GM18870 (cell line): ENCODE measurements around the gene SFXN4.

Experiments
- ATAC-seq: cut with Tn5 transposase; IDR thresholded peaks from one replicate; pipeline ENCODE4 v1.9.1; 2021; ENCODE audit warnings: moderate library complexity; ENCODE audit not compliant: unreplicated experiment

SFXN4 gene

DNA sequence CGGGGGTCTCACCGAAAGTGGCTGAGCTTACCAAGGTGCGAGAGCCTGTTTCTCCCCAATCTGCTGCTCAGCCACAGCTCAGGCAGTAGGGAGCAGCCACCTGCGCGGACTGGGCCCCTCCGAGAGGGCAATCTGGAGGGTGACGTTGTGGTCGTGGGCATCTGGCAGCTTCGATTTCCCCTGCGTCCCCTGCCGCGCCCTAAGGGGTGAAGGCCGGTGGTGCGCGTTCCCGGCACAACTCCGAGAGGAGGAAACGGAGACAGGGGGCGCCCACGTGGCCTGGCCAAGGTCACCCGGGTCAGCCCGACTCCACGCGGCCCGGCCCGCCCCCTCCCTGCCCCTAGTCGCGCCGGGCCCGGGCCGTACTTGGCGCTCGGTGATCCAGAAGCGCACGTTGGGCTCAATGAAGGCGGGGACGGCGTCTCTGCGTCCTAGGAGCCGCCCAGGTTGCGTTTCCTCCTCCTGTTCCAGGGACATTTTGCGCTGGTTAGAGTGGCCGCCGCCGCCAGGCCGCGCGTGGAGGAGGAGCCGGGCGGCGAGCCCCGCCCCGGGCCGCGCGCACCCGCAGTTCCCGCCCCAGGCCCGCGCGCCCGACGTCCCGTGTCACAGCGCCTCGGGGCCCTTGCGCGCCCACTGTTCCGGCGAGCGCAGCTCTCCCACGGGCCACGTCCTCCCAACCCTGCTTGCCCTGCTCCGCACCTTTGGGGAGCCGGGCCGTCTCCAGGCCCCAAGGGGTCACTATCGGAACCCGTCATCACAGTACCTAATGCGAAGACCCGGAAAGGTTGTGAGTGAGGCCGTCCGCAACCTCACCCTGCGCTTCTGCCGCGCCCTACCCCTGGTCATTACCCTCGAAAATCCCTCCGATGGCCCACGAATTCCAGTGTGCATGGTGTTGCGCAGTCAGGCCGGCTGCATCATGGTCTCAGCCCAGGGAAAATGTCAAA is at the start of gene SFXN4:
TSS of gene SFXN4 (minus strand) at position 544 of the 947 bp plus-strand sequence. CDS start at position 477, 67 bp downstream.
- ATAC-seq, result peak; percentile 75

- no peak for ATAC-seq
These were observed 46.3 kb upstream of the SFXN4 start for GRCh38 chr10:119211625-119212441.

DNA sequence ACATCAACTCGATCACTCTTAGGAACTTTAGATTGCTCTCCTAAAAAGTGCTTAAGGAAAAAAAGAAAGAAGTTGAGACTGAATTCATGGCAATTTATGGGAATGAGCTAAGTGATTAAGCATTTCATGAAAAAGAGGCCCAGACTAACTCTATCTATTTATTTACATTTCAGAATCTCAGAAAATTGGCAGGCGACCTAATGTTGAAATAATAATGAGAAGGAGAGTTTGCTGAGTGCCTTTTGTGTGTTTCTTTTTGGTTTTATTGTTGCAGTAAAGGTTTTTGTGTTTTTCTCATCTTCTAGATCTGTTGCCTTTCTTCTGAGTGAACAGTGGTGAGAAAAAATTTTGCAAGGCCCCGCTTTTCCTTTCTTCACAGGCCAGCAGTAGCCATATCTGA is 45.7 kb upstream of the SFXN4 start:
- ATAC-seq, result no peak

- no peak for ATAC-seq
These were observed 45.1 kb upstream of the SFXN4 start for GRCh38 chr10:119210633-119211032.

DNA sequence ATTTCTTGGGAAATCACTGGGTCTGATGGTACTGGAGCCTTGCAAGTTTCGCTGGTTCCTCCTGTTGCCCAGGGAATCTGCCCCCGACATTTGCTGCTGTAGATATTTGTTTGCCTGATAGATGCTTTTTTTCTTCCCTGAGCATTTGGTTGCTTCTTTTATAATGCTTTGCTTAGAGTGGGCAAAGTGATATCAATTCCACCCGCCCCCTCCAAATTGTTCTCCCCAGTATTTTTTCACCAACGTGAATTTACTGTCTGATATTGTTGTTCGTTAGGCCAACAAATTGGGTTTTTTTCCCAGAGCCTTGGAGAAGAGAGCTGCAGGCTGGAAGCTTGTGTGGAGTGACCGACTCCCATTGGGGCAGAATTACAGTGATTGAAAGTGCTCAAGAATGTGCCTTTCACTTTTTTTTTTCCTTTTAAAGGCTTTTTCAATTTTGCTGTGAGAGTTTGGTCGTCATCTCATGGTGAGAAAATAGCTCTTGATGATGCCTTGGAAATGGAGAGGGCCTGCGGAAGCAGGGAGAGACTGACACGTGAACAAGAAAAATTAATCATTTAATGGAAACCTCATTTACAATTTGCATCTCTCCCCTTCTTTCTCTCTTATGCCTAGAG is 44.3 kb upstream of the SFXN4 start:
- no peak for ATAC-seq

GRCh38 chr10:119209035-119209735 is 43.7 kb upstream of the SFXN4 start:
- no peak for ATAC-seq

DNA sequence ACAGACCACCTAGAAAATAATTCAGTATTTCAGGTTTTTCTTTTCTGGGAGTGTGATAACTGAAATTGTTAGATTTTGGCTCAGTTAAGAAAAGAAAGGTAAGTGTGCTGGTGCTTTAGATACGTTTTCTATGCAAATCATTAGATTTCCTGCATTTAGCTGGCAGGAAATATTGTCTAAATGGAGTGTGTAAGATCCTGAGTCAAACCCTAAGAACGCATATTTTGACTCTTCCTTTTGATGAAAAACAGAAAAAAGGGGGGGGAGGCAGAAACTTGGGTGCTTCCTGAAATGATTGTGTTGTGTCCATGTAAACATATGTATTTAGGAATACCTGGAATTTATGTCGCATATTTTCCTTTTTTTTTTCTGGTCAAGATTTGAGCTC is 43.0 kb upstream of the SFXN4 start:
- ATAC-seq, result no peak

DNA sequence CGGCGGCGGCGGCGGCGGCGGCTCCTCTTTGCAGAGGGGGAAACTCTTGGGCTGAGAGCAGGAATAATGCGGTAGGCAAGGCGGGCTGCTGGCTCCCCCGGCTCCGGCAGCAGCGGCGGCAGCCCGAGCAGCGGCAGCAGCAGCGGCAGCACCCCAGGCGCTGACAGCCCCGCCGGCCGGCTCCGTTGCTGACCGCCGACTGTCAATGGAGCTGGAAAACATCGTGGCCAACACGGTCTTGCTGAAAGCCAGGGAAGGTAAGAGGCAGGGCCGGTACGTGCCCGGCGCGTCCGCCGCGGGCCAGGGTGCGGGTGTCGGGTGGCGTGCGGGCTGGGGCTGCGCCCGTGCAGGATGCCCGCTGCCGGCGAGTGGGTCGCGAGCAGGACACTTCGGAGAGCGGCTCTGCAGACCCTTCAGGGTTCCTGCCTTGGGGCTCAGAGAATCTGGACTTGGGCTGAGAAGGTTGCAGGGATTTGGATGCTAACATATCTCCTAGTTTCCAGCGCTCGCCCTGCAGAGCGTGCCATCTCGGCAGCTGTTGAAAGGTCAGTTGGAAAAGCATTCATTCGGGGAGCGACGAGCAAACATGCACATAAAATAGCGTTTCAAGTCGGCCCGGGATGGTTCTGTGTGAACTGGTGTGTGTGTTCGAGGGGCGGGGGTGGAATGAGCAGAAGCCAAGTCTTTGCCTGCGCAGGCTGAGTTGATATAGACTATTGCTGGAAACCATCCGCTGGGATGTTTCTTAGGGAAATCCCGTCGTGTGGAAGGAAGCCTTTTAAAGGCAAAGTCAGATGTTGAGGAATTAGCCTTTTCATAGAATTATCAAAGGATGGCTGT is 42.4 kb upstream of the SFXN4 start:
- ATAC-seq, result peak; percentile 7

- peak; percentile 47 for ATAC-seq
These were observed 41.8 kb upstream of the SFXN4 start, which contains the start of gene GRK5 for GRCh38 chr10:119207366-119207666. Gene GRK5 (plus strand): TSS chr10:119207571. CDS start chr10:119207918, 347 bp downstream.

DNA sequence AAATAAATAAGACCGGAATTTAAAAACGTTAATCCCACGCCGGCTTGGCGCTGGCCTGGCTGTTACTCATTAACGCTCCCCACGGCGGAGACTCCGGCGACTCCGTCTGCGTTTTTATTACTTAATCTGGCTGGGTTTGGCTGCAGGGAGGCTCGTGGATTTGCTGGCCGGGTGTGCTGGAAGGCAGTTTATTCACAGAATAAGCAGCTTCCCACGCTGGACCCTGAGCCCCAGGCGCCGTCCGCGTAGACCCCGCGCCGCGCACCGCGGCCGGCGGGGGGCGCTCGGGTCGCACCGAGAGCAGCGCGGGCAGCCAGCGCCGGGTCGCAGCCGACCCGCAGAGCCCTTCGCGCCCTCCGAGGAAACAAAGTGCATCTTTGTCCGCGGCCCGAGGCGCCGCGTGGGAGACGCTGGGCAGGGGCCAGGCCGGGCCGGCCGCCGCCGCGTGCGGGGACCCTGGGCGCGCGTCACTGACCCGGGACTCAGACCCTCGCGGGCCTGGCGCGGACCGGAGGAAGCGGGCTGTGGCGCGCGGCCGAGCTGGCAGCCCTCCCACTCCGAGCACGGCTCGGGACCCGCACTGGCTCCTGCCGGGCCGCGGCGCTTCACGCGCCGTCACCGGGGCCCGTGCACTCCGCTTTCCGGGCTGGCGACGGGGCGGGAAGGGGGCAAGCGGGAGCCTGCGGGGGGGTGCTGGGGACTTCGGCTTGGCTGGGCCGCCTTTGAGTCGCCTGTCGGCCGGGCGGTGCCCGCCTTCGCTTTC is 41.3 kb upstream of the SFXN4 start:
- peak; percentile 30 for ATAC-seq

DNA sequence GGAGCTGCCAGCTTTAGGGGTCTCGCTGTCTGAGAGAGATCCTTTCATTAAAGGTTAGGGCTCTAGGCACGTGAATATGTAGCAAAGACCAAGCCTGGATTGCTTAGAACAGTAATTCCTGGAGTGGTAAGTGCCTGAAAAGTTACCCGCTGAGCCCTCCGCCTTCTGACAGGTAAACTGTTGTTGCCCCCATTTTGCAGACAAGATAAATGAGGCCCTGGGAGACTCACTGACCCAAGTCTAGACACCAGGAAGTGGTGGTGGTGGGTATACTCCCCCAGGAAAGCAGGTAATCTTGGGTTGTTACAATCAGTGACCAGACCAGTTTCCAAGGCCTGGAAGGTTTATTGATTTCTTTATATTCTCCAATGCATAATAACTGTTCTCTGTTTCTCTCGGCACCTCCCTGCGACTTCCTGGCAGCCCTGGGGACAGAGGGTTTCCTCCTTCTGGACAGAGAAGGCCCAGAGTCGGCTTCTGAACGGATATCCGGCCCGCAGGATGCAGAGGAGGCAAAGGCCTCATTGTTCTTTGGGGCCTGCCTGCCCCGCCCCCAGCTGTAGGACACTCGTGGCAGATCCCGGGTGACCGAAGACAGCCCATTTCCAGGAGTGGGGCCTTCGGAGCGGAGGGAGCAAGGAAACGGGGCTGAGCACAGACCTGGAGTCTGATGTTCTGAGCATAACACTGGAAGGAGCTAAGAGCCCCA is 40.5 kb upstream of the SFXN4 start:
- no peak for ATAC-seq

DNA sequence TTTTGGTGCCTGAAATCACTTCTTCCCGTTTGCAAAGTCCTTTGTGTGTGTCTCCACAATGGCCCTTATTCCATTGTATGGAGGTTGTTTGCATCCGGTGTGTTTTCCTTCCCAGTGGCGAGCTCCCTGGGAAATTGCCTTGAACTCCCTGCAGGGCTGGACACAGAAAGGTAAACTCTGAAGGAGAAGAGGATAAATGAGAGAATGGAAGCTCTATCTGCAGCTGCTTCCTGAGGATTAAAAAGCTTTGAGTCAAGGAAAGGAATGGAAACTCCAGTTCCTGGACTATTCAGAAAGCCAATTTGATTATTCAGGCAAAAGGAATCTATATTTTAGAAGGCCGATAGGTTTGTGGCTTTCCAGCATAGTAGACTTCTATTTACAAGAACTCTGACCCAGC is 37.5 kb upstream of the SFXN4 start:
- ATAC-seq, result no peak

GRCh38 chr10:119201233-119201632 is 35.7 kb upstream of the SFXN4 start:
- no peak for ATAC-seq

DNA sequence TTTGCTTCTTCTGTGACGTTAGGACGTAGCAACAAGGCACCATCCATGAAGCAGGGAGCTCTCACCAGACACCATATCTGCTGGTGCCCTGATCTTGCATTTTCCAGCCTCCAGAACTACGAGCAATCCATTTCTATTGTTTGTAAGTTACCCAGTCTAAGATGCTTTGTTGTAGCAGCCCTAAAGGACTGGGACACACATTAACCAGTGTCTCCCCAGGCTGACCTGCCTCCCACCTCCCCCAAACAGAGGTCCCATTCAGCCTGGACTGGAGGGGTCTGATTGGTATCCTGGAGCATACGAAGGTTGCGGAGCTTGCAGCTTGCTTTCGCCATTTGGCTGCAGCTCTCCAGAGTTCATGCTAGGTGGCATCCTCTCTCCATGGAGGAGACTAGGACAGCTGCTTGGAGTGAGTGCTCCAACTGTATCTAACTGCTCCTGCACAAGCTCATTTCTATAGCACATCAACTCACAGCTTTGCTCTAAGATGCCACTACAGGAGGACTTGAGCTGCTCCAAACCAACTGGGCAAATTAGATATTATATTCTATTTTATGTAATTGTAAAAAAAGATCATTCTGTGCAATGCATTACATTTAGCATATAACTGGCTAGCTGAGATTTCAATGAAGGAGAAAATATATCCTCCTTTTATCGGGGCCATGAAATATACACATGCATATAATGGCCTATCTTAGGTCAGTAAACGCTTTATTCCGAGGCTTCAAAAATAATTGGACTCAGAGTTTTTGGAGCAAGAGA is 33.9 kb upstream of the SFXN4 start:
- ATAC-seq, result no peak

DNA sequence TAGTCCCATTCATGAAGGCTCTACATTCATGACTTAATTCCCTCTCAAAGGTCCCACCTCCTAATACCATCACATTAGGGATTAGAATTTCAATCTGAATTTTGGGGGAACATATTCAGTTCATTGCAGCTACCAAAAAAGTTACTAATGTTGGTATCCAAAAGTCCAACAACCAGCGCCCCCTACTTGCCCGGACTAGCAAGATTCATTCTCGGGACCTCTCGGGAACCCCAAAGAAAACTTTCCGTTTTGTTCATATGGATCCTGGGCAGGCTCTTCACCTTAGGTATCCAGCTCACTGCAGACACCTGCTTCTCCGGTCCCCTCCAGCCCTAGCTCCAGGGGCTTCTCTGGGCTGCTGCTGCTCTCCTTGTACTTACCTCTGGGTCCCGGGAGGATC is 32.9 kb upstream of the SFXN4 start:
- ATAC-seq, result no peak

DNA sequence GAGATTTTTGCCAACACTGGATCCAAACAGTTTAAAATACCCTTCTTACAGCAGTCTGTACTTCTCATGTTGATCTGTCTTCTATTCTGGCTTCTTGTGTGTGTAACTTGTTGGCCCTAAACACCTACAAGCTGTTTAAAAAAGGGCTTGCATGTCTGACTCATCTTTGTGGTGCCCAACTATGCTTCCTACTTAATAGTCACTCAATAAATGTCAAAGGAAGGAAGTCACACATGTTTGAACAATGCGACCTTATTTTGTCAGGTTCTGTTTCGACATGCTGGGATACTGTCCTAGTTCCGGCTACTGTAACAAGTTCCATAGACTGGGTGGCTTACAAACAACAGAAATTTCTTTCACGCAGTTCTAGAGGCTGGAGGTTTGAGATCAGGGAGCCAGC is 32.4 kb upstream of the SFXN4 start:
- no peak for ATAC-seq

DNA sequence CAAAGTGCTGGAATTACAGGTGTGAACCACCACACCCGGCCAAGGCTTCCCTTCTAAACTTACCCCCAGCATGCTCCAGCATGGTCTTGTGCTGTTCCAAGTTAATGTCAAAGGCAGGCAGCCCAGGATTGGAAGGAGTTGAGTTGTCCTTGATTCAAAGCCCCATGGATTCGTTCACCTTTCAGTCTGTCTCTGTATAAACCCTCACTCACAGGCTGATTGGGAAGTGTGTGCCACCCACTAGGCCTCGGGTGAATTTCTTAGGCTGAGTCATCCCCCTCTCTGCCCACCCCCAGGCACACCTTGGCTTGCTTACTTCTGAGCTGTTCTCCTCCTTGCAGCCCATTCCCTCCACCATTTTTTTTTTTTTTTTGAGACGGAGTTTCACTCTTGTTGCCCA is 26.4 kb upstream of the SFXN4 start:
- no peak for ATAC-seq
